ENCODE data around the gene CDC42BPA.

The CDC42BPA gene

DNA sequence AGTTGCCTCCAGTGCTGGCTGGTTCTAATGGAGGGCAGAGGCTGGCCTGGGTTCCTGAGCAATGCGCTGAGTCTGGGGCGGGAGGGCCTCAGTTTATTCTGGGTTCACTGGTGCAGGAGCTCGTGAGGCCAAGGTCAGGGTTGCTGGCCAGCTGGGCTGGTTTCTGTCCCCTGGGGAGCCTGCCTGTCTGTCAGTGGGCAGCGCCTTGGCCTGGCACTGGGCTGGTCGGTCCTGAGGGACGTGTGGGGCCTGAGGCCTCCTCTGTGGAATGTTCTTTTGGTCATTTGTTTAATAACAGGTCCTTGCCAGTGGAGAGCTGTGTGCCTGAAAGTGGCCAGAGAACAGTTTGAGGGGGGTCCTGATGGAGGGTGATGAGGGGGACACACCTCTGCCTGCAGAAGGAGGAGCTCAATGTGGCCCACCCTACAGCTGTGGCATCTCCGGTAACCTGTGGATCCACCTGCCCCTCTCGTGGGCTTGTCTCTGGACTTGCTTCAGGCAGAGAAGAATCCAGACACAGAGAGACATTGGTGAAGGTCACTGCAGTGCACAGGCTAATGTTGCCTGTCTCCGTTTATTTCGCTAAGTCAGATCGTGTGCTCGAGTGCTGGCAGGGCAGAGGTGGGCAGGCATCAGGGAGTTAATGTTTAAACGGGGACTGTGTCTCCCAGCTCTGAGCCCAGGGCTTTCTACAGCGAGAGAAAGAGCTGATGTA, 343.6 kb downstream of the CDC42BPA start:
- FAIRE-seq, result no peak
- TF ChIP-seq, protein P1, sequence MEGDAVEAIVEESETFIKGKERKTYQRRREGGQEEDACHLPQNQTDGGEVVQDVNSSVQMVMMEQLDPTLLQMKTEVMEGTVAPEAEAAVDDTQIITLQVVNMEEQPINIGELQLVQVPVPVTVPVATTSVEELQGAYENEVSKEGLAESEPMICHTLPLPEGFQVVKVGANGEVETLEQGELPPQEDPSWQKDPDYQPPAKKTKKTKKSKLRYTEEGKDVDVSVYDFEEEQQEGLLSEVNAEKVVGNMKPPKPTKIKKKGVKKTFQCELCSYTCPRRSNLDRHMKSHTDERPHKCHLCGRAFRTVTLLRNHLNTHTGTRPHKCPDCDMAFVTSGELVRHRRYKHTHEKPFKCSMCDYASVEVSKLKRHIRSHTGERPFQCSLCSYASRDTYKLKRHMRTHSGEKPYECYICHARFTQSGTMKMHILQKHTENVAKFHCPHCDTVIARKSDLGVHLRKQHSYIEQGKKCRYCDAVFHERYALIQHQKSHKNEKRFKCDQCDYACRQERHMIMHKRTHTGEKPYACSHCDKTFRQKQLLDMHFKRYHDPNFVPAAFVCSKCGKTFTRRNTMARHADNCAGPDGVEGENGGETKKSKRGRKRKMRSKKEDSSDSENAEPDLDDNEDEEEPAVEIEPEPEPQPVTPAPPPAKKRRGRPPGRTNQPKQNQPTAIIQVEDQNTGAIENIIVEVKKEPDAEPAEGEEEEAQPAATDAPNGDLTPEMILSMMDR (IDR thresholded peaks at IDR 0.05; ENCODE audit: insufficient read depth, missing control alignments), result no peak
- no peak for DNase-seq (ENCODE audit: insufficient read length, low spot score)

DNA sequence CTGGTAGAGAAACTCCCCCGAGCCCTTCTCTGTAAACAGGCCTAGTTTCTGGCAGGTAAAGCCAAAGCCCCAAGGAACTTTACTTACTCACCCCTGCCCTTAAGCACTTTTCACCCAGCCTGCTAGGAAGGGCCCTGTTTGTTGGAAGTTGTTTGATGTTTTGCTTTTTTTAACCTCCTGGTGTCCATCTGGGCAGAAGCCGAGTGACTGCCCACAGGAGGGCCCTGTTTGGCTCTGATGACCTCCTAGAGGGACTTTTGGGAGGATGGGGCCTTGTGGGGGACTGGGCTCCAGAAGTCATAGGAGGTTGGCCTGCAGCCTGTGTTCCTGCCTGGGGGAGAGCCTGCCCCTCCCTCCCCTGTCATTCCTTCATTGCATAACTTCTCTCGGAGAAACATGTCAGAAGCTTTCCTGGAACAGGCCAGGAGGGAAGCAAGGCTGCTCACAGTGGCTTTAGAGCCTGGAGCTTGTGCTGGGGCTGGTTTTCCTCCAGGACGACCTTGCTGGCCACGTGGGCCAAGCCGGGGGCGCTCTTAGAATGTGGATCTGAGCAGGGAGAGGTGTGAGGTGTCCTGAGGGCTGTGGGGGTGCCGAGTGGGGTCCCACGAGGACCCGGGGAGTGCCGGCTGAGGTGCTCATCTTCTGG, 344.3 kb downstream of the CDC42BPA start:
- no peak for FAIRE-seq
- no peak for DNase-seq (ENCODE audit: insufficient read length, low spot score)
- TF ChIP-seq, protein P1 (IDR thresholded peaks at IDR 0.05; ENCODE audit: insufficient read depth, missing control alignments), result no peak

DNA sequence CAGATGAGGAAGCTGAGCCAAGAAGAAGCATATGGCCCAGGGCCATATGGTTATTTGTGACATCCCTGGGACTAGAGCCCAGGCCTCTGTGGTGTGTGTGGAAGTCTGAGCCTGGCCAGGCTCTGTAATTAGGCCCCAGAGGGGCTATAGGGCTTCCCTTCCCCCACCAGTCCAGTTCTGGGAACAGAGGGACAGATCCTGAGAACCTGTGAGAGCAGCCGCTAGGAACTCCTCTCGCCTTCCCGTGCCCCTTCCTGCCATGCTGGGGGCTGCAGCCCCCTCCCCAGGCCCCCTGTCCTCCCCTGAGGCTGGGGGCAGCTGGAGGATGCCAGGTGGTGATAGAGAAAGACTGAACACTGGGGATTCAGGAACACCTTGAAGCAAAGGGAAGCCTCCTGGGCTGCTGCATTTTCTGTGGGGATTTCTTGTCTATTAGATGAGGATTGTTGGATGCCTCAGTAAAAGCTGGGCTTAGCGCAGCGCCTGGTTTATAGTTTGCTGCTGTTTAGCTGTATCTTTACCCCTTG, 344.9 kb downstream of the CDC42BPA start:
- FAIRE-seq (no peak), DNase-seq (ENCODE audit: insufficient read length, low spot score) (no peak)
- TF ChIP-seq, protein P1 (IDR thresholded peaks at IDR 0.05; ENCODE audit: insufficient read depth, missing control alignments), result no peak

DNA sequence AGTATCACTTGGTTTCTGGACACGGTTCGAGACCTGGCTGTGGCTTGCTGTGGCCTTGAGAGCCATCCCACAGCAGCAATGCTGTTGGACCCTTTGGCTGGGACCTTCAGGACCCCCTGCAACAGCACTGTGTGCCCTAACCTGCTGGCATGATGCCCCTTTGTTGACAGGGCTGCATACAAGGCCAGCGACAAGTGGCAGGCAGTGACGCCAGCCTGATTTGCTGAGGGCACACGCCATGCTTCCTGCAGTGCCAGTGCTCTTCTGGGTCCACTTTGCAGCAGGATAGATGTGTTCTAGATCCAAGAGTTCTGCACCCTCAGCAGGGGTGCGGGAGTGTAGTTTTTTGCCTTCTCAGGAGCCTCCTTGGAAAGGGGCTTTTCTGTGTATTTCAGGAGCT, 345.4 kb downstream of the CDC42BPA start:
- no peak for FAIRE-seq
- no peak for DNase-seq (ENCODE audit: insufficient read length, low spot score)
- TF ChIP-seq, protein P1 (IDR thresholded peaks at IDR 0.05; ENCODE audit: insufficient read depth, missing control alignments), result no peak

DNA sequence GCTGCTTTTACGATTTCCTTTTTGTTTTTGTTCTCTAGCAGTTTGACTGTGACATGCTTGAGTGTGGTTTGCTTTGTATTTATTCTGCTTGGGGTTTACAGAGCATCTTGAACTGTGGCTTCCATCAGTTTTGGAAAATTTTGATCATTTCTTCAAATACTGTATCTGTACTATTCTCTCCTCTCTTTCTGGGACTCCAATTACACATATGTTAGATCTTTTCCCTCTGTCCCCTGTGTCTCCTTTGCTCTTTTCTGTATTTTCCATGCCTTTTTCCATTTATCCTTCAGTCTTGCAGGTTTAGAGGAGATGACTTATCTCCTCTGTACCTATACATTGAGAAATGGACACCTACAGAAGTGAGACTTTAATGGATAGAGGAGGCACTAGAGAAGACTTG, 346.5 kb downstream of the CDC42BPA start:
- TF ChIP-seq, protein P1 (IDR thresholded peaks at IDR 0.05; ENCODE audit: insufficient read depth, missing control alignments), result no peak
- FAIRE-seq, result no peak

DNA sequence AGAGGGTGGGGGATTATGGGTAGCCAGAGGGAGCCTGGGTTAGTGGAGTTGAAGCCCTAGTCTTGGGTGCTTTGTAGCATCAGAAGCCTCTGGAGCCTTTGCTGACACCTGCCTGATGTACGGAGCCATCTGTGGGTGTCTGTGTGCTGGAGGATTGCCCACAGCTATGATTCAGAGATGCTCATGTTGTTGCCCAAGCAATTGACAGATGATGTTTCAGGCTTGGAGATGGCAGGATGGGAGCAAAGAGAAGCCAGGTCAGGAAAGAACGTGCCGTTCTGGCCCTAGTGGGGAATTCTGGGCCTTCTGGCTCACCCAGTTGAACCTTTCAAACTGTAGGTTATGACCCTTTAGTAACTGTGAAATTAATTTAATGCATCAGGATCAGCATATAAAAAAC, 350.6 kb downstream of the CDC42BPA start:
- no peak for DNase-seq (ENCODE audit: insufficient read length, low spot score)
- FAIRE-seq, result no peak
- TF ChIP-seq, protein P1 (IDR thresholded peaks at IDR 0.05; ENCODE audit: insufficient read depth, missing control alignments), result no peak

More for the DNA sequence above, 346.5 kb downstream of the CDC42BPA start:
- DNase-seq (ENCODE audit: insufficient read length, low spot score), result no peak

DNA sequence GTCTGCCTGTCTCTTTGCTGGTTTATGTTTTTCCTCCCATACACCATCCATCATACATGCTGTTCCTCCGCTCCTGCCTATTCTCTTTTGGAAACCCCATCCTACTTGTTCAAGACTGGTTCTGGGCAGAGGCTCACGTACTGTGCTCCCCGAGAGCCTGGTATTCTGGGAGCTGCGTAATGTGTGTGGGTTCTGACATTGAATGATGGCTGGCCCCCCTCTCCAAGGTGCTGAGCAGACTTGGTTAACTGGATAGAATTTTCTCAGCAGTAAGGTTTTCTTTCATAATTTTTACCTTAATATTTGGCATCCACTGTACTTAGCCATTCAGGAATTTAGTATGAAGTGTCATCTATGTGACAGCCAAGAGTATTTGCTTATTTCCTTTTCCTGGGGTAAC, 351.6 kb downstream of the CDC42BPA start:
- no peak for DNase-seq (ENCODE audit: insufficient read length, low spot score)
- TF ChIP-seq, protein P1 (IDR thresholded peaks at IDR 0.05; ENCODE audit: insufficient read depth, missing control alignments), result no peak
- FAIRE-seq, result no peak
